Central memory CD8-positive, alpha-beta T cell (primary cell): ENCODE measurements around the gene PLXDC2.
"Not testable (repeated sequence)": the region's sequence is repeated elsewhere in the genome, so short reads cannot be mapped to it uniquely, and the experiment has no call there.

Experiments
- ATAC-seq: fragments of 150-1000 bp; cut with Tn5 transposase; replicated peaks from 2 replicates; pipeline ENCODE4 v1.10.0; 2022; ENCODE audit warnings: mild to moderate bottlenecking, moderate FRiP score, moderate number of reproducible peaks; ENCODE audit not compliant: poor library complexity, severe bottlenecking; ENCODE audit errors: extremely low read depth
- DNase-seq, 2 donors: peaks; one replicate each; pipeline ENCODE4 v3.0.0; 2021; ENCODE audit warnings: low spot score in 2 of 2
- H3K27ac Mint-ChIP-seq: one replicate; pipeline ENCODE4 v1.8.0; 2022; ENCODE audit warnings: low read depth, mild to moderate bottlenecking, moderate library complexity, mixed read lengths
- H3K27me3 Mint-ChIP-seq: one replicate; pipeline ENCODE4 v1.8.0; 2022; ENCODE audit warnings: mixed read lengths
- H3K36me3 Mint-ChIP-seq: one replicate; pipeline ENCODE4 v1.8.0; 2022; ENCODE audit warnings: mild to moderate bottlenecking, moderate library complexity, mixed read lengths; ENCODE audit not compliant: insufficient read depth
- H3K4me1 Mint-ChIP-seq: one replicate; pipeline ENCODE4 v1.8.0; 2022; ENCODE audit warnings: mixed read lengths
- H3K4me3 Mint-ChIP-seq: one replicate; pipeline ENCODE4 v1.8.0; 2022; ENCODE audit warnings: mild to moderate bottlenecking, moderate library complexity, mixed read lengths
- H3K9me3 Mint-ChIP-seq: one replicate; pipeline ENCODE4 v1.8.0; 2022; ENCODE audit warnings: mixed read lengths

PLXDC2 gene

GRCh38 chr10:19816411-19817230, at the start of gene PLXDC2:
Gene PLXDC2 (plus strand): TSS chr10:19816432.
- no peak within 1 kb of the TSS for H3K27ac Mint-ChIP-seq
- no peak for DNase-seq
- no peak within 1 kb of the TSS for H3K4me3 Mint-ChIP-seq
- H3K27me3 Mint-ChIP-seq, result peaks cover 34% of the 10 kb centered on the region
- no peak for ATAC-seq
- peaks cover 2% of the 10 kb centered on the region for H3K36me3 Mint-ChIP-seq
- H3K4me1 Mint-ChIP-seq, result peaks cover 5% of the 10 kb centered on the region
- peaks cover 6% of the 10 kb centered on the region for H3K9me3 Mint-ChIP-seq

GRCh38 chr10:19767876-19768275, 48.4 kb upstream of the PLXDC2 start:
- DNase-seq, result no peak
- H3K4me1 Mint-ChIP-seq, result no peaks in the 10 kb centered on the region
- no peaks in the 10 kb centered on the region for H3K36me3 Mint-ChIP-seq
- no peak overlapping the region for H3K27ac Mint-ChIP-seq
- no peak overlapping the region for H3K4me3 Mint-ChIP-seq
- H3K27me3 Mint-ChIP-seq, result no peaks in the 10 kb centered on the region
- H3K9me3 Mint-ChIP-seq, result peaks cover 5% of the 10 kb centered on the region
- ATAC-seq, result no peak

- ATAC-seq, H3K27ac Mint-ChIP-seq, H3K9me3 Mint-ChIP-seq, H3K4me3 Mint-ChIP-seq, H3K36me3 Mint-ChIP-seq, H3K4me1 Mint-ChIP-seq, H3K27me3 Mint-ChIP-seq, DNase-seq: not testable (repeated sequence)
Measured at GRCh38 chr10:19769826-19770225, 46.4 kb upstream of the PLXDC2 start.

GRCh38 chr10:19772972-19773371, 43.3 kb upstream of the PLXDC2 start:
- no peaks in the 10 kb centered on the region for H3K27me3 Mint-ChIP-seq
- DNase-seq (no peak), ATAC-seq (no peak)
- H3K4me1 Mint-ChIP-seq, result no peaks in the 10 kb centered on the region
- H3K36me3 Mint-ChIP-seq, result no peaks in the 10 kb centered on the region
- H3K27ac Mint-ChIP-seq, result no peak overlapping the region
- peaks cover 12% of the 10 kb centered on the region for H3K9me3 Mint-ChIP-seq
- H3K4me3 Mint-ChIP-seq, result no peak overlapping the region

GRCh38 chr10:19775296-19775695, 40.9 kb upstream of the PLXDC2 start:
- Mint-ChIP-seq H3K27me3 (no peaks in the 10 kb centered on the region), H3K36me3 (no peaks in the 10 kb centered on the region), H3K9me3 (peaks cover 10% of the 10 kb centered on the region), H3K4me3 (no peak overlapping the region), H3K4me1 (no peaks in the 10 kb centered on the region), H3K27ac (no peak overlapping the region)
- DNase-seq (no peak), ATAC-seq (no peak)

GRCh38 chr10:19777806-19778205, 38.4 kb upstream of the PLXDC2 start:
- H3K9me3 Mint-ChIP-seq, result peaks cover 22% of the 10 kb centered on the region
- ATAC-seq, result no peak
- no peaks in the 10 kb centered on the region for H3K4me1 Mint-ChIP-seq
- H3K27me3 Mint-ChIP-seq, result no peaks in the 10 kb centered on the region
- no peak overlapping the region for H3K27ac Mint-ChIP-seq
- H3K36me3 Mint-ChIP-seq, result no peaks in the 10 kb centered on the region
- no peak for DNase-seq
- no peak overlapping the region for H3K4me3 Mint-ChIP-seq

GRCh38 chr10:19778996-19779395, 37.2 kb upstream of the PLXDC2 start:
- no peak overlapping the region for H3K27ac Mint-ChIP-seq
- H3K4me3 Mint-ChIP-seq, result no peak overlapping the region
- H3K36me3 Mint-ChIP-seq, result no peaks in the 10 kb centered on the region
- H3K9me3 Mint-ChIP-seq, result peaks cover 24% of the 10 kb centered on the region
- H3K4me1 Mint-ChIP-seq, result no peaks in the 10 kb centered on the region
- H3K27me3 Mint-ChIP-seq, result no peaks in the 10 kb centered on the region
- ATAC-seq, result no peak
- no peak for DNase-seq

- Mint-ChIP-seq H3K36me3 (no peaks in the 10 kb centered on the region), H3K27me3 (no peaks in the 10 kb centered on the region), H3K9me3 (peaks cover 24% of the 10 kb centered on the region), H3K4me3 (no peak overlapping the region), H3K4me1 (no peaks in the 10 kb centered on the region), H3K27ac (no peak overlapping the region)
- DNase-seq (no peak), ATAC-seq (no peak)
Measured at GRCh38 chr10:19782430-19783089, 33.7 kb upstream of the PLXDC2 start.

GRCh38 chr10:19783721-19784120, 32.5 kb upstream of the PLXDC2 start:
- Mint-ChIP-seq H3K9me3 (peaks cover 25% of the 10 kb centered on the region), H3K27ac (no peak overlapping the region), H3K36me3 (no peaks in the 10 kb centered on the region), H3K4me1 (no peaks in the 10 kb centered on the region), H3K27me3 (no peaks in the 10 kb centered on the region), H3K4me3 (no peak overlapping the region)
- DNase-seq, result no peak
- no peak for ATAC-seq

GRCh38 chr10:19785366-19785765, 30.9 kb upstream of the PLXDC2 start:
- no peaks in the 10 kb centered on the region for H3K36me3 Mint-ChIP-seq
- H3K9me3 Mint-ChIP-seq, result peaks cover 34% of the 10 kb centered on the region
- no peak overlapping the region for H3K4me3 Mint-ChIP-seq
- H3K4me1 Mint-ChIP-seq, result no peaks in the 10 kb centered on the region
- DNase-seq (no peak), ATAC-seq (no peak)
- H3K27ac Mint-ChIP-seq, result no peak overlapping the region
- H3K27me3 Mint-ChIP-seq, result no peaks in the 10 kb centered on the region

GRCh38 chr10:19788075-19788686, 28.1 kb upstream of the PLXDC2 start:
- H3K27me3 Mint-ChIP-seq, result no peaks in the 10 kb centered on the region

GRCh38 chr10:19788902-19789301, 27.3 kb upstream of the PLXDC2 start:
- ATAC-seq, result no peak
- Mint-ChIP-seq H3K4me1 (no peaks in the 10 kb centered on the region), H3K27ac (no peak overlapping the region), H3K27me3 (no peaks in the 10 kb centered on the region), H3K36me3 (no peaks in the 10 kb centered on the region), H3K9me3 (peaks cover 20% of the 10 kb centered on the region), H3K4me3 (no peak overlapping the region)
- no peak for DNase-seq

More at GRCh38 chr10:19788075-19788686, 28.1 kb upstream of the PLXDC2 start:
- Mint-ChIP-seq H3K4me3 (no peak overlapping the region), H3K27ac (no peak overlapping the region), H3K9me3 (peaks cover 20% of the 10 kb centered on the region), H3K36me3 (no peaks in the 10 kb centered on the region), H3K4me1 (no peaks in the 10 kb centered on the region)
- ATAC-seq (no peak), DNase-seq (no peak)

- DNase-seq (no peak), ATAC-seq (no peak)
- no peak overlapping the region for H3K4me3 Mint-ChIP-seq
- H3K36me3 Mint-ChIP-seq, result no peaks in the 10 kb centered on the region
- H3K9me3 Mint-ChIP-seq, result peaks cover 20% of the 10 kb centered on the region
- H3K27me3 Mint-ChIP-seq, result no peaks in the 10 kb centered on the region
- H3K4me1 Mint-ChIP-seq, result no peaks in the 10 kb centered on the region
- H3K27ac Mint-ChIP-seq, result no peak overlapping the region
Measured at GRCh38 chr10:19789607-19790006, 26.6 kb upstream of the PLXDC2 start.
